ENCODE data around the gene PARP8.
A peak's percentile ranks its signal among the peaks of the same experiment; 100 is the strongest.

Gene PARP8

DNA sequence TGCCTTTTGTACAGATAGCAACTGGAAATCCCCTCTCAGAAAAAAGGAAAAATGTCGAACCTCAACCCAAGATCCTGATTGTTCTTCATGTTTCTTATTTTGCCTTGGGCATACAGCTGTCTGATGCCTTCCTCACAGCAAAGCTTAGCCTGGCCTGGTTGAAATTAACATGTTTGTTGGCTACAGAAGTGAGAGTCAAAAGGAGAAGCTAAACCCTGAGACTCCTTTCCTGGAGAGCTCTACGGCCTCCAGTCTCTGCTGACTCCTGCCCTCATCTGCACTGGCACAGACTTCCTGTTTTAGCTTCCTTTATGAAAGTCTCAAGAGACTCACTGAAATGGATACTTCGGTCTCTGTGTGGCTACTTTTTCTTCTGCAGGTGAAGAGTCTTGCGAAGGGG is 186.7 kb downstream of the PARP8 start:
- peak; percentile 75 for DNase-seq (ENCODE audit: low spot score)

DNA sequence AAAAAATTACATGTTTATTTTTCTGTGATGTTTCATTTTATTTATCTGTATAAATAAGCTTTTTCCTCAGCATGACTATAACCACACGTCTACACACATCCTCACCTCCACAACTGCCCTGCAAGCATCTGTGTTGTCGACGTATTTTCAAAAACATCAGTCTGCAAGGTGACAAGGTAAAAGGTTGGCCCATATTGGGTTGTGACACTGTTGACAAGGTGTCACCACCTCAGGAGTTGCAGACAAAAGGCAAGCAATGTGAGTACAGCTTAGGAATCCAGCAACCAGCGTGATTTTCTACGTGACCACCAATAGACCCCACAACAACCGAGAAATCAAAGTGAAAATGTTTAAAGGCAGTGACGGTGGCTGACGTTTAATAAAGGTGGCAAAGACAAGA is 187.6 kb downstream of the PARP8 start:
- no peak for DNase-seq (ENCODE audit: low spot score)

DNA sequence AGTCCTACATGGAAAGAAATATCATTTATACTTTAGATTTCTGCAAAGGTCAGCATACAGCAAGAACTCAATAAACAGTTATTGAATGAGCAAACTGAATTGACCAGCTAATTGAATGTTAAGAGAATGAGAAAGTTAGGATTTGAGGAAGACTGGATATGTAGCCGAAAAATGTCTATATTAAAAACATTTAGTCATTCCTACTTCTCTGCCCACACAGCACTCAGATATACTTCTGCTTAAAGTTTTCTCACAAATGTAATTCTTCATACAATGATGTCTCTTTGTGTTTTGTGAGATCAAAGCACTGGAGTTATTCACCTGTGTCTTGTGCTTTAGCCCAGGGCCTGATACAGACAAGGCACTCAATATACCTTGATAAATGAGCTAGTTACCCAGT is 188.6 kb downstream of the PARP8 start:
- no peak for DNase-seq (ENCODE audit: low spot score)

DNA sequence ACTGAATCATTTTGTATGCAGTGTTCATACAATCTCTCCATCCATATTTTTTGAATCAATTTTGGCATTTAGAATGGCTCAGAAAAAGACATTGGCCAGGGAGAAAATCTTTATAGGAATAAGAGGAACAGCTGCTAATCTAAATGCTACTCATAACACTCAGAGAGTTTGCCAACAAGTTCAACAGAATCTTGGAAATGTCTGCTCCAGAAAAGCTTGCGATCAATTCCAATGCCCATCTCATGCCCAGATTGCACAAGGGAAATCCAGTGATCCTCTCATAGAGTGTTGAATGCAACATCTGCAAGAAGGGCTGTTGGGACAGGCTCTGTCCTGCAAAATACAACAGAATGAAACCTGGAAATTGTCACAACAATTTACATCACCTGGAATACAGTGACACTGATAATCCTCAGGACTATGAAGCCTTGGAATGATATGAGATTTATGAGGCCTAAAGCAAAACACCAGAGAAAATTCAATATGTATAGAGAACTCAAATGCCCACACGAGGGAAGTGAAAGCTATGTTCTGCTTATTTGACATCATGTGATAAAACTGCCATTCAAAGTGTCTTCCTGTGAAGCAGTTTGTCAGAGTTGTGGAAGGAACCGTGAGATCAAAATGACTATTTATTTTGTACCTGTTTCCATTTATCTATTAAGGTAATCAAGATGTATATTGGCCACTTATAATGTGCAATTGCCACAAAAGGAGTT is 190.1 kb downstream of the PARP8 start:
- peak; percentile 34 for DNase-seq (ENCODE audit: low spot score)

DNA sequence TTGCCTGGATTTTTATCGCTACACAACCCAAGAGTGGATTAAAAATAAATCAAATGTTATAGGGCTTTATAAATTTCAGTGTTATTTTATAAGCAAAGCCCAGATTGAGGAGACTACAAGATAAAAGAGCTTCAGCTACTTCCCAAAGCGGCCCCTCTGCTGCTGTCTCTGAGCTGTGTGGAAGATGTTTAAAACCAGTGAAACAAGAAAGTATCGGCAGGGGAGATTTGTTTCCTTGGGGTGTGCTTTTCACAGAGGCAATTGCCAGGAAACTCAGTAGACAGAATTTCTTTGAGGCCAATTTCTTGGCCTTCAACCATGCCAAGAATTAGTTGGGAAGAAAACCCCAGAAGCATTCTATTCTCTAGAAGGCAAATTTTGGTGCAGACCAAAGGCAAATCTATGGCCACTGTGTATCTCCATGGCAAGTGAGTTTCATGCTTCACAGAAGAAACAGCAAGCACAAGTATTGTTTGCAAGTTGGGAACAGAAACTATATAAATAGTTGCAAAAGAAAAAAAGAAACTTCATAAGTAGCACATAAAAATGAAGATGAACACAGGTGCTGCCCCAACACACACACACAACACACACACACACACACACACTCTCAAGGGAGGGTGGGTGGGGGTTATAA is 197.2 kb downstream of the PARP8 start:
- no peak for DNase-seq (ENCODE audit: low spot score)

DNA sequence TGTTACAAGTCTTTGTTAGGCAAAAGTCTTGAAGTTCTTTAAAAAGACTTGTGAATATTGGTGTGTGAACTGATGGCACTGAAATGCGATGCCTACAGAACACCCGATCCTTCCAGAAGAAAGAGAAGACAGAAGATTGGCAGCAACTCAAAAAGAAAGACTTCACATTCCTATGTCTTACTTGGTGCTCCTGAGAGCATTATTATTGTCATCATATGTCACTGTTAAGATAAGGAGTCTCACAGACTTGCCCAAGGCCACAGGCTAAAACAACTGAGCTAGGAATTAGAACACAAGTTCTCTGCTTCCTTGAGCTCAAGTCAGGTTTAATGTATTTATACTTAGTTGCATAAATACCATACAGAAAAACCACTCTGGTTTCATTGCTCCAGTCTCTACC is 198.0 kb downstream of the PARP8 start:
- DNase-seq (ENCODE audit: low spot score), result no peak

DNA sequence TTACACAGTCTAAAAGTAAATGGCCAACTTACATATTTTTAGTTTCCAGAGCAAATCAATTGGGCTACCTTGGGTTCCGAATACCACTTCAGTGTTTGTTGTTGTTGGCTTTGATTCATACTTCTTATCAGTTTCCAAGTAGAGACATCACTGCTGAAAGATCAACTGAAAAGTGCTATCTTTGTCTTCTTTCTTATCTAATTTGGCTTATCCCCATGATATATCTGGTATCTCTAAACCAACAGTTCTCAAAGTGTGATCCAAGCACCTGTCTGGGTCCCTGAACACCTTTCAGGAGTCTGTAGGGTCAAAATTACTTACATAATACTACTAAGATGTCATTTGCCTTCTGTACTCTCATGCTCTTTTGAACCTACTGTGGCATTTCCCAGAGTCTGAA is 200.0 kb downstream of the PARP8 start:
- no peak for DNase-seq (ENCODE audit: low spot score)

DNA sequence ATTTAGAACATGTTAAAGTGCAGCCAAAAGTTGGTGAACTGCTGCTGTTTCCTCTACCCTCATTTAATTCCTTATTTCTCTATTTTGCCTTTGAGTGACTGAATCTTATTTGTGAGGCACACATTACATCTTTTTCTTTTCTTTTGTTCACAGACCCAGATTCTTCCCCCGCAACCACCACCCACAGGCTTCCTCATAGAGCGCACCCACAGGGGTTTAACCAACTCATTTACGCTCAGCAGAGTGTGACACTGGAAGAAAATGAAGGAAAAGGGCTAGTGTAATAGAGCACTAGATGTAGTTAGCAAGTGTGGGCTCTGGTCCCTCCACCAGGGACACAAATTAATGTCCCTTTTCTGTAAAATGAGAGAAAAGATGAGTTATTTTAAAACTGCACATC is 200.7 kb downstream of the PARP8 start:
- no peak for DNase-seq (ENCODE audit: low spot score)

DNA sequence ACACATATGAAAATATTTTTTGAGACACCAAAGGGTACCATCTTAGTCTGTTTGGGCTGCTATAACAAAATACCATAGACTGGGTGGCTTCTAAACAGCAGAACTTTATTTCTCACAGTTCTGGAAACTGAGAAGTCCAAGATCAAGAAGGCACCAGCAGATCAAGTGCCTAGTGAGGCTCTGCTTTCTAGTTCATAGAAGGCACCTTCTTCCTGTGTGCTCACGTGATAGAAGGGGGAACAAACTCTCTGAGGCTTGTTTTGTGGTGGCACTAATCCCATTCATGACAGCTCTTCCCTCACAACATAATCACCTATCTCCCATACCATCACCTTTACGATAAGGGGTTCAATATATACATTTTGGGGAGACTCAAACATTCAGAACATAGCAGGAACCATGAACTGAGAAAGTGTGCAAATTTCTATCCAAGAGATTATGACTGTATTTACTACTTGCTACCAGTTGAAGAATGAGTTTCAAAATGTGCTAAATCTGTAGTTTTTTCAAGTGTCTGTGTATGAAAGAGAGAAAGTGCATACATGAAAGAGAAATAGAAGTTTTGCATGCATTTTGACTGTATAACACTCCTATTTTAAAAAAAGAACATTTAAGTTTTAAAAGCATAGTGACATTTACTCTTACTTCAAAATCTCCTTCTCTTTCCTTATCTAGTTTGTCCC is 207.3 kb downstream of the PARP8 start:
- no peak for DNase-seq (ENCODE audit: low spot score)

DNA sequence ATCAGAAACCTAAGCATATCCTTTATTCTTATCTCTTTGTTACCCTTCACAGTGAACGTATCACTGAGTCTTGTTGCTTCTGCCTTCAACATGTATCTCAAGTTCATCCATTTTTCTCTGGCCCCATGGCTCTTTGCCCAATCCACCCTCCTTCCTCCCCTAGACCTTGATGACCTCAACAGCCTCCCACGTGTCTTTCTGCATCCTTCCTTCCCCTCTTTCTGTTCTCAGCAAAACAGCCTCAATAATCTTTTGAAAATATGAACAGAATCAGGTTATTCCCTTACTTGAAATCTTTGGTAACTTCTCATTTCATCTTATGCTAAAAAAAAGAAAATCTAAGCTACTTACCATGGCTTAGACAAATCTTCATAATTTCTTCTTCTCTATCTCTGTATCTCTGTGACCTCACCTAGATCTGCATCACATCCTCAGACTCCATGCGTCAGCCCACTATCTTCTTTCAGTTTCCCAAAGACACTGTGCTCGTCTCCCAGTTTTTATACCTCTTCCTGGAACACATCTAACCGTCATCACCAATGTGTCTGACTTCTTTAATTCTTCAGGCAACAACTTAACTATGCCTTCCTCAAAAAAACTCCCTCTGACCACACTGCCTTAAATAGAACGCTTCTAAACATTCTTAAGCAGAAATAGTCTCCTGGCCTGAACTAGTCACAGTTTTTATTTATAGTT is 208.0 kb downstream of the PARP8 start:
- no peak for DNase-seq (ENCODE audit: low spot score)

DNA sequence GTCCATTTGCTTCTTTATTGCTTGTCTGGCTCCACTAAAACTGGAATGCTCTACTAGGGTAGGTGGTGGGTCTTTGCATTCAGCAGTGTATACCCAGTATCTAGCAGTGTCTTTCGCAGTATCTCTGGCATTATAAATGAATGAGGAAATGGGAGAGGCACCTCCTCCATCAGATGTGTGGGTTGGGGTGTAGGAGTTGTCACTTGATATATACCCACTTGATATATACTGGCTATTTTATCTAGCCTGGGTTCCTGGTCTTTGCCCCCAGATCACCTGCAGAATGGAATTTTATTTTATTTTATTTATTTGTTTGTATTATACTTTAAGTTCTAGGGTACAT is 208.5 kb downstream of the PARP8 start:
- no peak for DNase-seq (ENCODE audit: low spot score)

DNA sequence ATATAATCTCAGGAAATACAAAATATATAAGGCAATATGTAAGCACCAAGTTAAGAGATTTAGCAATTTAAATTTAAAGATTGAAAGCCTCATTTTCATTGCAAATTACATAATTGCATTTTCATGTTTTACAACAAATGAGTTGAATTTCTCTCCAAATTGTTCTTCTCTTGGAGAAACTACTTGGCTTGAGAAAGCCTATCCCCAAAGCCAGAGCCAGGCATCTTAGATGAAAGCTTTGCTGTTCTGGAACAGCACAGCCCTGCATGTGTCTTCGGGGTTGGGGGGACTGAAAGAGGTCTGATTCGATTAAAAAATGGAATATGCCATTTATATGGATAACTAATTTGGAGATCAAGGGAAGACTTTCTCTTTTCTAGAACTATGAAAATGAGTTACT is 212.0 kb downstream of the PARP8 start:
- DNase-seq (ENCODE audit: low spot score), result no peak

DNA sequence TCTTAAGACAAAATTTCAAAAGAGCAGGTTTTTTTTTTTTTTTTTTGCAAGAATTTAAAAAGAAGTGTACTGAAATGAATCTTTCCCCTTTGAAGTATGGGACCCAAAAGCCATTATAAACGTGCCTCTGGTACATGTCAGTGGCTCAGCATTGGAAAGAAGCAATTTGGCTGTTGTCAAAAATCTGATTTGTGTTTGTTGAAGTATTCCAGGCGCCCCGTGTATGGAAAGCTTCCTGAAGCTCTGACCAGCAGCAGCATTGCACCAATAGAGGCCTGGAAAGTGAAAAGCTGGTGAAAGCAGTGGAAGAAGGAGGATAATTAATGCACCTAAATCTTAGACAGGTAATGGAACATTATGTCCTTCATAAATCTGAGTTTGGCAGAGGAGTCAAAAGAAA is 215.0 kb downstream of the PARP8 start:
- DNase-seq (ENCODE audit: low spot score), result no peak

DNA sequence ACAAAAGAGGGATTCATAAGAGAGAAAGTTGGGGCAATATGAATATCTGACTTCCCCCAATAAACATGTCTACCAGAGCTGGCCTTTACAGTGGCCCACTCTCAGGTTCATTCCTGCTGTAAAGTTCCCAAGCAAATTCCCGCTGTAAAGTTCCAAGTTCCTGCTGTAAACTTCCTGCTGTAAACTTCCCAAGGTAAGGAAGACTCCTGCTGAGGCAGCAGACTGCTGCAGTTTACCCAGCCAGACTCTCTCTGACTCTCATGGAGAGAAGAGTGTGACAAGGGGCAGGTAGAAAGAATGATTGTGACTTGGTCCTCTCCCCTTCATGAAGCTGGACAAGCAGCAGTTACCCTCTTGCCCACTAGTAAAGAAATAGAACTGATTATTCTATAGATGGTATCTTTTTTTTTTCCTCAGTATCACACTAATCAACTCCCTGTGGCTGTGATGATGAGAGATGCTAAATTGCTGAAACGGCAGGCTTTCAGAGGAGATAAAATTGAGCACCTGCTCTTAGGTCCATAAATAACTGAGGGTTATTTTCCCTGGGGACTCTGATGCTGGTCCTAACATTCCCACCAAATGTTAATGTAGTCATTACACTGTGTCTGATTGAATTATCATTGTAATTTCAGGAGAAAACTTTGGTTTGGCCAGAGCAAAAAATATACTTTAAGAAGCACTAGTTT is 220.4 kb downstream of the PARP8 start:
- no peak for DNase-seq (ENCODE audit: low spot score)

DNA sequence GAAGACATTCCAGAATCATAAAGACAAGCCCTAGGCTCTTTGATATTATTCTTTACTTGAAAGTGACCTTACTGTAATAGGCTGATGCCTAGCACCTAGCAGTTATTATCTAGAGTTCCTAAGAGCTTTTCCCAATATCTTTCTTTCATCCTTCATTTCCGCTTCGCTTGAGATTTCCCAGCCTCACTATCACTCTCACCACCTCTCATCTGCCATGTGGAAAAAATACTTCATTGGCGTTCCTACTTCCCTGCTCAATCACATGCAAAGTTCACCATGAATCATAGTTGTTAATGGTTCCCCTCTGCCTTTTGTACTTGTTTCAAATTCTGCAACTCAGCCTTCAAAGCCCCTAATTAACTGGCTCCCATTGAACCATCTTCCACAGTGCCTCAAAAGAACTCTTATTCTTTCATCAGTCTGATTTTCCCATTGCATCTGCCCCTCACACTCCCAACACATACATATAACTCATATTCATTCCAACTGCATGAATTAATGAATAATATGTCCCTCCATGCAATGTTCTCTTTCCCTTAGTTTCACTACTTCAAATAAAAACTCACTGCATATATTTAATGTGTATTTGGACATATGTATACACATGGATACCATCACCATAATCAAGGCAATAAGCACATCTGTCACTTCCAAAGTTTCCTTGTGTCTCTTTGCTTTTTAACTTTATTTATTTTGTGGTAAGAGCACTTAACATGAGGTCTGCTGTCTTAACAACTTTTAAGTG is 221.6 kb downstream of the PARP8 start:
- no peak for DNase-seq (ENCODE audit: low spot score)

DNA sequence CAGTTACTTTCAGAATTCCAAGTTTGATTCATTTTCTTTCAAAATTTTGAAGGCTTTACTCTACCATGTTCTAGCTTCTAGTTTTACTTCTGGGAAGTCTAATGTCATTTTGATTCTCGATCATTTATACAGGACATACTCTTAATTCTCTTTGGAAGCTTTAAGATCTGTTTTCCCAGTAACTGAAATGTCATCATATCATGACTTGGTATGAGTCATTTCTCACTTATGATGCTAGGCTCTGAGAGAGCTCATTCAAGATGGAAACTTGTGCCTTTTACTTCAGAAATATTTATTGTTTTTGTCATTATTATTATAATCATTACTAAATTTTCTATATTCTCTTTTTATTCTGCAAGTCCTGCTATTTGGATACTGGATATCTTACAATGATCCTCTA is 222.3 kb downstream of the PARP8 start:
- no peak for DNase-seq (ENCODE audit: low spot score)

DNA sequence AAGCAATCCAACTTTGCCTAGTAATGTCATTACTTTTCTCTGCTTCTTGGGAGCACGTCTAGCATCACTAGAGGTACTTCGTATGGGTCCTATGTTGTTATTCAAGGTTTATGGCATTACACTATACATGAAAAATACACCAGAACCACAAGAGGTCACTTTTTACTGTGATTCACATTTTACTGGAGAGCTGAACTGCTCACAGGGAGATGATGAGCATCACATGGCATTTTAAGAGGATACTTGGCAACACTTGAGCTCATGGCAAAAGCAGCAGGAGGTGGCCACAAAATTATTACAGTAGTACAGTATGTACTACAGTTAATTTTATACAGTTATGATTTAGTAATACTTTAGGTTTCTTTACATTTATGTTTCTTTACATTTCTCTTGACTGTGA is 223.4 kb downstream of the PARP8 start:
- no peak for DNase-seq (ENCODE audit: low spot score)

Measured in germinal center (tissue), 1 donor.